KMS-11 (cell line): ENCODE data around the gene RAB3IP.
A peak's percentile ranks its signal among the peaks of the same experiment; 100 is the strongest.

Experiments
- H2AFZ ChIP-seq: fragments of 200-600 bp; sonication (generic); 2 replicates; pipeline ENCODE4 v1.6.1; 2016; ENCODE audit warnings: antibody characterized with exemption, mixed run types, low read depth
- H3K27ac ChIP-seq: fragments of 200-600 bp; sonication (generic); 2 replicates; pipeline ENCODE4 v1.6.1; 2016; ENCODE audit warnings: mild to moderate bottlenecking, mixed run types
- H3K27me3 ChIP-seq: fragments of 200-600 bp; sonication (generic); 2 replicates; pipeline ENCODE4 v1.6.1; 2017; ENCODE audit warnings: mild to moderate bottlenecking, low read depth, mixed run types, moderate library complexity; ENCODE audit not compliant: insufficient read depth
- H3K36me3 ChIP-seq: fragments of 200-600 bp; sonication (generic); 2 replicates; pipeline ENCODE4 v1.6.1; 2017; ENCODE audit warnings: mild to moderate bottlenecking, mixed run types; ENCODE audit not compliant: insufficient read depth
- H3K4me1 ChIP-seq: fragments of 200-600 bp; sonication (generic); 2 replicates; pipeline ENCODE4 v1.6.1; 2016; ENCODE audit warnings: mild to moderate bottlenecking, low read depth, mixed run types; ENCODE audit not compliant: poor library complexity, severe bottlenecking
- H3K4me2 ChIP-seq: fragments of 200-600 bp; sonication (generic); 2 replicates; pipeline ENCODE4 v1.7.0; 2016; ENCODE audit warnings: mild to moderate bottlenecking, mixed run types
- H3K4me3 ChIP-seq: fragments of 200-600 bp; sonication (generic); IDR thresholded peaks from 2 replicates; pipeline ENCODE4 v1.6.1; 2017; ENCODE audit warnings: low read depth, low read length, mixed read lengths; ENCODE audit not compliant: insufficient read depth
- H3K79me2 ChIP-seq: fragments of 200-600 bp; sonication (generic); 2 replicates; pipeline ENCODE4 v1.6.1; 2016; ENCODE audit warnings: low read depth, mixed run types; ENCODE audit not compliant: insufficient read depth
- H3K9ac ChIP-seq: fragments of 200-600 bp; sonication (generic); 2 replicates; pipeline ENCODE4 v1.6.1; 2016; ENCODE audit warnings: mild to moderate bottlenecking, mixed run types
- H4K20me1 ChIP-seq: fragments of 200-600 bp; sonication (generic); 2 replicates; pipeline ENCODE4 v1.6.1; 2016; ENCODE audit warnings: mild to moderate bottlenecking, mixed run types; ENCODE audit not compliant: insufficient read depth
- TF ChIP-seq, protein P1 (sequence below): fragments of 200-600 bp; sonication (generic); conservative IDR thresholded peaks from 2 replicates; pipeline ENCODE4 v1.6.1; 2017; ENCODE audit warnings: low read depth, mild to moderate bottlenecking, antibody characterized with exemption, low read length, moderate library complexity, mixed read lengths

The RAB3IP gene, protein sequence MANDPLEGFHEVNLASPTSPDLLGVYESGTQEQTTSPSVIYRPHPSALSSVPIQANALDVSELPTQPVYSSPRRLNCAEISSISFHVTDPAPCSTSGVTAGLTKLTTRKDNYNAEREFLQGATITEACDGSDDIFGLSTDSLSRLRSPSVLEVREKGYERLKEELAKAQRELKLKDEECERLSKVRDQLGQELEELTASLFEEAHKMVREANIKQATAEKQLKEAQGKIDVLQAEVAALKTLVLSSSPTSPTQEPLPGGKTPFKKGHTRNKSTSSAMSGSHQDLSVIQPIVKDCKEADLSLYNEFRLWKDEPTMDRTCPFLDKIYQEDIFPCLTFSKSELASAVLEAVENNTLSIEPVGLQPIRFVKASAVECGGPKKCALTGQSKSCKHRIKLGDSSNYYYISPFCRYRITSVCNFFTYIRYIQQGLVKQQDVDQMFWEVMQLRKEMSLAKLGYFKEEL

DNA sequence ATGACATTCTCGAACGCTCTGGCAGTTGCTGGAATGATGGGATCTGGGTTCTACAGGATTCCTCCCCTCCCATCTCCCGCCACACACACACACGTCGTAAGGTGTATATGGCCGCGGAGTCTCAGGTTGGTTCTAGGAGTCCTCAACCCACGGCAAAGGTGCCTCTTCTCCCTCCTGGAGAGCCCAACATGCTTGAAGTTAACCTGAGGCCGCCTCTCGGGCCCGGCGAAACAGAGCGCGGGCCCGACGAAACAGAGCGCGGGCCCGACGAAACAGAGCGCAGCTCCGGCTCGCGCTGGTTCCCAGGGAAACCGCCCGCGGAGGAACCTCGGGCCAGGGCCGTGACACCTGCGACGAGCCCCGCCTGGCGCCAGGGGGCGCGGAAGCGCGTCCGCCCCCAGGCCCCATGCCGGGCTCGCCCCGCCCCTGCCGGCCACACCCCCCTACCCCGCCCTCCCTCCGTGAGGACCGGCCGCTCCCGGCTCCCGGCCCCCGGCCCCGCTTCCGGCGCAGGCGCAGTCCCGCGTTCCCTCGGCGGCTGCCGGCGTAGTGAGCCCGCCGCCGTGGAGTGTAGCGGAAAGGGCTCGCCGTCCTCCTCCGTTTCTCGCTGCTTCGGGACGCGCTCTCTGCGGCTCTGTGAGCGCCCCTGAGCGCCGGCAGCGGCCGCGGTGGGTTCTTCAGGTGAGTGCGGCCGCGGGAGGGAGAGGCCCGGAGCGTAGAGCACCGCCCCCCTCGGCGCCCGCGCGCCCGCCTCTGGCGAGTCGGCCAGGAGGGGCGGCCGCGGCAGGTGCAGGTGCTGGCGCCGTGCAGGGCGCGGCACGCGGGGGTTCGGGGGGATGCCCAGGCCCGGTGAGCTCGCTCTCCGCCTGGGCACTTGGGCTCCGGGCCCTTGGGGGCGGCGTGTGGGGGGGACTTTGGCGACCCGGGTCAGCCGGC lies at the start of gene RAB3IP:
TSS of gene RAB3IP (plus strand) at position 510 of the 936 bp plus-strand sequence. CDS start 16,549 bp downstream, outside the sequence.
- H3K4me2 ChIP-seq, result peak within 1 kb of the TSS; percentile 89
- TF ChIP-seq, protein P1, sequence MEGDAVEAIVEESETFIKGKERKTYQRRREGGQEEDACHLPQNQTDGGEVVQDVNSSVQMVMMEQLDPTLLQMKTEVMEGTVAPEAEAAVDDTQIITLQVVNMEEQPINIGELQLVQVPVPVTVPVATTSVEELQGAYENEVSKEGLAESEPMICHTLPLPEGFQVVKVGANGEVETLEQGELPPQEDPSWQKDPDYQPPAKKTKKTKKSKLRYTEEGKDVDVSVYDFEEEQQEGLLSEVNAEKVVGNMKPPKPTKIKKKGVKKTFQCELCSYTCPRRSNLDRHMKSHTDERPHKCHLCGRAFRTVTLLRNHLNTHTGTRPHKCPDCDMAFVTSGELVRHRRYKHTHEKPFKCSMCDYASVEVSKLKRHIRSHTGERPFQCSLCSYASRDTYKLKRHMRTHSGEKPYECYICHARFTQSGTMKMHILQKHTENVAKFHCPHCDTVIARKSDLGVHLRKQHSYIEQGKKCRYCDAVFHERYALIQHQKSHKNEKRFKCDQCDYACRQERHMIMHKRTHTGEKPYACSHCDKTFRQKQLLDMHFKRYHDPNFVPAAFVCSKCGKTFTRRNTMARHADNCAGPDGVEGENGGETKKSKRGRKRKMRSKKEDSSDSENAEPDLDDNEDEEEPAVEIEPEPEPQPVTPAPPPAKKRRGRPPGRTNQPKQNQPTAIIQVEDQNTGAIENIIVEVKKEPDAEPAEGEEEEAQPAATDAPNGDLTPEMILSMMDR, result no peak; the same call in none of the 2 replicates
- H3K4me3 ChIP-seq, result peak within 1 kb of the TSS; percentile 57
- peak within 1 kb of the TSS; percentile 53 for H3K27ac ChIP-seq
- H3K4me1 ChIP-seq, result peaks cover 20% of the 10 kb centered on the region
- H3K9ac ChIP-seq, result peak within 1 kb of the TSS; percentile 67
- no peaks in the 10 kb centered on the region for H3K36me3 ChIP-seq
- H3K79me2 ChIP-seq, result peaks cover 28% of the 10 kb centered on the region; the same call in 1 of the 2 replicates
- no peaks in the 10 kb centered on the region for H3K27me3 ChIP-seq
- peak within 1 kb of the TSS; percentile 96 for H2AFZ ChIP-seq
- 0 out of 2 replicates have a peak, but pooled peaks cover 4% of the 10 kb centered on the region for H4K20me1 ChIP-seq

DNA sequence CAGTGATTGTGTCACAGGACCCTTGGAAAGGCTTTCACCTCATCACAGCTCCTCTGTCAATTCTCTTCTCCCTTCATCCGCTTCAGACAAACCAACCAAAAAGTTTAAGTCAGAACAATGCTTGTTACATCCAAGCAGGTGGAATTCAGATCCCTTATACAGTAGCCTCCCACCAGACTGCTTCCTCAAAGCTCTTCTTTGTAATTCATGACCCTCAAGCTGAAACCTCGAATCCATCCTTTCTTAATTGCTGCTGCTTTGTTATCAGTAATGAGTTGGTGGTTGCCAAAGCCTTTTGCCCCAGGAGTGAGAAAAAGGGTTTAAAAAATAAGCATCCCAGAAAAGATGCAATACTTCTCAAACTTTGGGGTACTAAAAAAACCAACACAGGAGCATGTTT lies 49.0 kb upstream of the RAB3IP start:
- Histone ChIP-seq H3K4me2 (no peak overlapping the region), H4K20me1 (no peaks in the 10 kb centered on the region), H3K79me2 (no peaks in the 10 kb centered on the region), H3K4me3 (no peak overlapping the region), H2AFZ (no peak overlapping the region), H3K27me3 (no peaks in the 10 kb centered on the region), H3K27ac (no peak overlapping the region), H3K9ac (no peak overlapping the region), H3K36me3 (no peaks in the 10 kb centered on the region), H3K4me1 (peaks cover 24% of the 10 kb centered on the region)
- TF ChIP-seq, protein P1, result no peak

DNA sequence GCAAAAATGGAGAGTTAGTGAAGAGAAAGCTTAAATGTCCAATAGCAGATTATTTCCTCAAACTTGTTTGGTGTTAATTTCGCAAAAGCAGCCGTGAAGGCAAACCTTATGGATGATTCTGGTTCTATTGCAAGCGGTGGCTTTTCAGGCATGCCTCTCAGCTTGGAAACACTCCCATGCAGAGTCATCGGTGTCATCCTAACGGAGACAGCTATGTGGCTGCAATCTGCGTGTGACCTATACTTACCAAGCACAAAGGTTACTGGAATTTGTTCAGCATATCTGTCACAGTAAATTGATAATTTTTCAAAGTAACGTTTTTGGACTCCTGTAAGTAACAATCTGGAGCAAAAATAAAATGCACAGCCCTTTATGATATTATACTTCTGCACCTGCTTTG lies 44.5 kb upstream of the RAB3IP start:
- Histone ChIP-seq H3K9ac (no peak overlapping the region), H3K4me3 (no peak overlapping the region), H2AFZ (no peak overlapping the region), H3K79me2 (no peaks in the 10 kb centered on the region; the same call in 1 of the 2 replicates), H4K20me1 (no peaks in the 10 kb centered on the region), H3K27ac (no peak overlapping the region), H3K36me3 (no peaks in the 10 kb centered on the region), H3K4me1 (peaks cover 25% of the 10 kb centered on the region), H3K27me3 (no peaks in the 10 kb centered on the region), H3K4me2 (no peak overlapping the region)
- TF ChIP-seq, protein P1, result no peak

DNA sequence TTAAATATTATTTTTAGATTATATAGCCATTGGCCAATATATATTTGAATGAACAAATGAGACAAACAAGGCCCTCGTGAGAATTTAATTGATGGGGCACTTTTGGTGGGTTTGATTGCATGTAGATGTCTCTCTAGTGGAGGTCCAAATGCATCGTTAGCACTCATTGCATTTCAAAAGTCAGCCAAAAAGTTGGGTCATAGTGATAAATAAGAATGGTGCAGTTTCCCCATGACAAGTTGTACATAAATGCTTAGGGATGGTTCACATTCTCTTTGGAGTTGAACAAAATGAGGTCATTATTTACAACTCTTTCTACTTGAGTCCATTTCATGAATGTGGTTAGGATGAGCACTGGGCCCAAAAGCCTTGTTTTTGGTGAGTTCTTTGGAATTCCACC lies 40.6 kb upstream of the RAB3IP start:
- TF ChIP-seq, protein P1, result no peak
- peaks cover 36% of the 10 kb centered on the region for H3K4me1 ChIP-seq
- H3K9ac ChIP-seq, result peak overlapping the region; percentile 58; the same call in 1 of the 2 replicates
- H3K27ac ChIP-seq, result no peak overlapping the region
- H4K20me1 ChIP-seq, result no peaks in the 10 kb centered on the region
- H3K4me2 ChIP-seq, result peak overlapping the region; percentile 61
- no peaks in the 10 kb centered on the region for H3K36me3 ChIP-seq
- H3K79me2 ChIP-seq, result no peaks in the 10 kb centered on the region; the same call in 1 of the 2 replicates
- H3K27me3 ChIP-seq, result no peaks in the 10 kb centered on the region
- H2AFZ ChIP-seq, result peak overlapping the region; percentile 80; the same call in 1 of the 2 replicates
- no peak overlapping the region for H3K4me3 ChIP-seq
